ENCODE data around the gene LTBP4.

LTBP4 gene

GRCh38 chr19:40663695-40664692 lies 62.8 kb downstream of the LTBP4 start:
- peak; percentile 31 for DNase-seq (ENCODE audit: low spot score)

DNA sequence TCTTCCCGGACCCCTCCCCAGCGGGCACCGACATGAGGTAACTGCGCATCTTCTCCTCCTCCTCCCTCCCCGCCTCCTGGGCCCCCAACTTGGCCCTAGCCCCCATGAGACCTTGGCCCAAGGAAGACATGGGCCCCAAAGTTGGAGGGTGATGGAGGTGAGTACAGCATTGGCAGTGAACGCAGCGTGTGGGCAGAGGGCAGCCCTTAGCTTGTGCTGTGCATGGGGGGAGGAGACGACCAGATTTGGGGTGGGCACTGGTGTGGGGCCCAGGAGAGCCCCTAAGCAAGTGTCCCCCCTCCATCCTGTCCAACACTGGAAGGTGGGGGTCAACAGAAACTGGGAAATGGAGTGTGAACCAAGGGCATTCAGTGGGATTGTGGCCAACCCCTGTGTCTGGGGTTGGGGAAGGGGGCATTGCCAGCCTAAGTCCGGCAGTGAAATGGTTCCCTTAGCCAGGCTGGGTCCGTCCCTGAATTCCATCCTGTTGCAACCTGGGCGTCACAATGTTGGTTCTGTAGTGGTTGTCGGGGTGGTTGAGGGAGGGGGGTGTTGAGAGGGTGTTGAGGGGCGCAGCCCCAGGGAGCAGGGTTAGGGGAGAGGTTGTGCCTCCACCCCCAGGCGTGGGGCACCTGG lies 65.8 kb downstream of the LTBP4 start:
- no peak for DNase-seq (ENCODE audit: low spot score)

DNA sequence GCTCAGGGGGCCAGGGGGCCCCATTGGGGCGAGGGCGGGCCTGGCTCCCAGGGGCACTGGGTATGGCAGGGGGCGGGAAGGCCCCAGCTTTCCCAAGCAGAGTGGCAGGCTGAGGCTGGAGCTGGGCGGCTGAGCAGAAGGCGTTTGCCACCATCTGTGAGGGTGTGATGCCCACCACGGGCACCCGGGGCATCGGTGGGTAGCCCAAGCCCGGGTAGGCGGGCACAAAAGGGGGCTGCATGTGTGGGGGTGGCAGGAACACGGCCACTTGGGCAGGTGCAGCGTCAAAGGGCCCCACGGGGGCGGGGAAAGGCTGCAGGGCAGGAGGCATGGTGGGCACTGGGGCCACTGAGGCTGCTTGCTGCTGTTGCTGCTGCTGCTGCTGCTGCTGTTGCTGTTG lies 66.4 kb downstream of the LTBP4 start:
- DNase-seq (ENCODE audit: low spot score): no peak

DNA sequence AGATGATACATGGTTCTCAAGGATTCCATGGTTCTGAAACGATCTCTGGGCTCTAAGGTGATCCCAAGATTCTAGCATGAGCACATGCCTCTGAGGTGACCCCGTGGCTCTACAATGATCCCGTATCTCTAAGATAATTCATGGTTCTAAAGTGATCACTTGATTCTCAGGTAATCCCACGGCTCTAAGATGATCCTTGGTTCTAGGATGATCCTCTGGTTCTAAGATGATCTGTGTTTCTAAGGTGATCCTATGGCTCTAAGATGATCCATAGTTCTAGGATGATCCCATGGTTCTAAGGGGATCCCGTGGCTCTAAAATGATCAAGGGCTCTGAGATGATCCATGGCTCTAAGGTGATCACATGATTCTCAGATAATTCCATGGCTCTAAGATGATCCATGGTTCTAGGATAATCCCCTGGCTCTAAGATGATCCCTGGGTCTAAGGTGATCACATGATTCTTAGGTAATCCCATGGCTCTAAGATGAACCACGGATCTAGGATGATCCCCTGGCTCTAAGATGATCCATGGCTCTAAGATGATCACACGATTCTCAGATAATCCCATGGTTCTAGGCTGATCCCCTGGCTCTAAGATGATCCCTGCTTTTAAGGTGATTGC lies 67.9 kb downstream of the LTBP4 start:
- no peak for DNase-seq (ENCODE audit: low spot score)

DNA sequence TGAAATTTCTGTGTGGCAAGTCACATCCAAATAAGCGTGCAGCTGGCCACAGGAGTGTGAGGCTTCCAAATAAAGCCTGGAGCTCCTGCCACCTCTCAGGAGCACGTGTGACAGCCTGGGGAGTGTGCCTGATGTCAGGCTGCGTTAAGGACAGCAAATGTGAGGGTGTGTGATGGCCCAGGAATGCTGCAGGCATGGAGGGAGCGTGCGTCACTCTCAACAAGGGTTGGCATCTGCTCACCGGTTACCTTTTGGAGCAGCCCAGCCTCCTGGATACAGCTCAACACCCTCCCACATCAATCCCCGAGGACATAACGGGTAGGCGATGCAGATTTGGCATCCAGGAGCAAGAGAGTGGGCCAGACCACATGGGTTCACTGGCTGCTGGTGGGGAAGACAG lies 70.2 kb downstream of the LTBP4 start:
- no peak for DNase-seq (ENCODE audit: low spot score)

DNA sequence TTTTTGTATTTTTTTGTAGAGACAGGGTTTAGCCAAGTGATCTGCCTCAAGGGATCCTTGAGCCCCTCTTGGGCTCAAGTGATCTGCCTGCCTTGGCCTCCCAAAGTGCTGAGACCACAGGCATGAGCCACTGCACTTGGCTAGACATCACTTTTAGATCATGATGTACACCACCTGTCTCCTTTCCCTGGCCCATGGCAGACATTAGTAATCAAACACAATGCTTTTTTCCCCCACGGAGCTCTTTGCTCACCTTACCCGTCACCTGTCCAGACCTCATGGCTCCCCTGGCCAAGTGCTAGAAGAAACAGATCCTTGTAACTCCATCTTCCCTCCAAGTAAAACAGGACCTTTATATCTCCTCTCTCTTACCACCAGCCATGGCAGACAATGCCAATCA lies 70.9 kb downstream of the LTBP4 start:
- no peak for DNase-seq (ENCODE audit: low spot score)

DNA sequence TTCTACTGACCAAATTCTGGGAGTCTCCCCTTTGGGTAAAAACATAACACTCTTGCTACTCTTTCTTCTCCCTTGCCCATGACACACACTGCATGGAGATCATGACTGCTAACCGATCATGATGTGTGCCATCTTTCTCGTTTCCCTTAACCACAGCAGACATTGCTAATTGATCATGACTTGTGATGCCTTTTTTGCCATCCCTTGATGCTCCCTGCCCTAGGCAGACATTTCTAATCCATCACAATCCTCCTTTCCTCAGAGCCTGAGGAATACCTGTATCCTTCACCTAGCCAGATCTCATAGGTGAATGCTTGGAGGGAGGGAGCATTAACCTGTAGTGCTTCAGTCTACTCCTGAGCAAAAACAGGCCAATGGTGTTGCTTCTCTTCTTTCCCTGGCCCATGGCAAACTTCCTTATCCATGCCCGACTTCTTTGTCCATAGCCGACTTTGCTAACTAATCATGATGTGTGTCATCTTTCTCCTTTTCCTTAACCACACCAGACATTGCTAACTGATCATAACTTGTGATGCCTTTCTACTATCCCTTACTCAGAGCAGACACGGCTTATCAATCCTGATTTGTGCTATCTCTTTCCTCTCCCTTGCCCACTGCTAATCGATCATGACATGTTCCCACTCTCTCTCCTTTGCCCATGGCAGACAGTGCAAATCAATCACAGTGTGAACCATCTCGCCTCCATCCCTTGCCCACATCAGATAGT lies 71.6 kb downstream of the LTBP4 start:
- no peak for DNase-seq (ENCODE audit: low spot score)

GRCh38 chr19:40673397-40673796 lies 72.2 kb downstream of the LTBP4 start:
- DNase-seq (ENCODE audit: low spot score): no peak

DNA sequence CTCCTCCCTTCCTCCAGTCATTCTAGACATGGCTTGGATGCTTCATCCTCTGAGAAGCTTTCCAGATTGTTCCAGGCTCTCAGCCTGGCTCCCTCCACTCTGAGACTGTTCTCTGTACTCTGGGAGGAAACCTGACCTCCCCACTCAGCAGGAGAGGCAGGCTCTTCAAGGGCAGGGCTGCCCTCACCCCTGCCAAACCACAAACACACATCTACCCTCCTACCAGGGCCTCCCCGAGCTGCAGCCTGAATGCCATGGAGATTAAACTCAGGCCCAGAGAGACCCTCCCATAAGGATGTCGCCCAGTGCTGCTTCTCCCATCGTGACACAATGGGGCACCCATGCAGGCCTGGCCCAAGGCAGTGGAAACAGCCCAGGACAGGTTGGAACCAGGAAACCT lies 73.1 kb downstream of the LTBP4 start:
- no peak for DNase-seq (ENCODE audit: low spot score)

GRCh38 chr19:40677156-40677555 lies 76.0 kb downstream of the LTBP4 start:
- no peak for DNase-seq (ENCODE audit: low spot score)

All from kidney tubule cell (primary cell).